HEK293 (cell line): ENCODE measurements around the gene ALDH7A1.

Experiments
- AEBP2 ChIP-seq: fragments of 450-650 bp; formaldehyde crosslinking; IDR thresholded peaks from 2 replicates; pipeline ENCODE4 v1.5.1; 2016; ENCODE audit warnings: missing biosample characterization, missing genetic modification characterization, borderline replicate concordance
- BCL11A ChIP-seq: fragments of 450-650 bp; formaldehyde crosslinking; IDR thresholded peaks from 2 replicates; pipeline ENCODE4 v1.5.1; 2016; ENCODE audit warnings: low read depth, missing biosample characterization, missing genetic modification characterization
- GLI4 ChIP-seq: fragments of 450-650 bp; formaldehyde crosslinking; IDR thresholded peaks from 2 replicates; pipeline ENCODE4 v1.5.1; 2016; ENCODE audit warnings: missing biosample characterization, missing genetic modification characterization
- IKZF3 ChIP-seq: fragments of 450-650 bp; IDR thresholded peaks from 2 replicates; pipeline ENCODE4 v1.5.0; 2018; ENCODE audit warnings: missing biosample characterization, mild to moderate bottlenecking, missing genetic modification characterization, moderate library complexity
- KLF7 ChIP-seq: fragments of 450-650 bp; formaldehyde crosslinking; IDR thresholded peaks from 2 replicates; pipeline ENCODE4 v1.5.1; 2016; ENCODE audit warnings: missing biosample characterization, missing genetic modification characterization, borderline replicate concordance
- PRDM1 ChIP-seq: fragments of 450-650 bp; formaldehyde crosslinking; IDR thresholded peaks from 2 replicates; pipeline ENCODE4; 2016; ENCODE audit warnings: missing biosample characterization, missing genetic modification characterization
- RBAK ChIP-seq: fragments of 450-650 bp; formaldehyde crosslinking; IDR thresholded peaks from 2 replicates; pipeline ENCODE4 v1.5.1; 2016; ENCODE audit warnings: missing biosample characterization, missing genetic modification characterization
- REPIN1 ChIP-seq: fragments of 450-650 bp; formaldehyde crosslinking; IDR thresholded peaks from 2 replicates; pipeline ENCODE4 v1.5.1; 2017; ENCODE audit warnings: missing biosample characterization, missing genetic modification characterization, low read depth
- YY2 ChIP-seq: fragments of 450-650 bp; formaldehyde crosslinking; IDR thresholded peaks from 2 replicates; pipeline ENCODE4 v1.5.1; 2016; ENCODE audit warnings: missing biosample characterization, missing genetic modification characterization
- ZBTB7A ChIP-seq: fragments of 450-650 bp; formaldehyde crosslinking; IDR thresholded peaks from 2 replicates; pipeline ENCODE4 v1.5.1; 2016; ENCODE audit warnings: low read depth, missing biosample characterization, missing genetic modification characterization
- ZIC2 ChIP-seq: fragments of 450-650 bp; formaldehyde crosslinking; IDR thresholded peaks from 2 replicates; pipeline ENCODE4 v1.5.1; 2016; ENCODE audit warnings: missing biosample characterization, missing genetic modification characterization
- ZNF146 ChIP-seq: fragments of 450-650 bp; formaldehyde crosslinking; IDR thresholded peaks from 2 replicates; pipeline ENCODE4 v1.5.1; 2016; ENCODE audit warnings: missing biosample characterization, missing genetic modification characterization
- ZNF16 ChIP-seq: fragments of 450-650 bp; formaldehyde crosslinking; IDR thresholded peaks from 2 replicates; pipeline ENCODE4 v1.5.1; 2016; ENCODE audit warnings: low read depth, missing biosample characterization, missing genetic modification characterization
- ZNF175 ChIP-seq: fragments of 450-650 bp; formaldehyde crosslinking; IDR thresholded peaks from 2 replicates; pipeline ENCODE4 v1.5.1; 2016; ENCODE audit warnings: missing biosample characterization, missing genetic modification characterization
- ZNF18 ChIP-seq: fragments of 450-650 bp; formaldehyde crosslinking; IDR thresholded peaks from 2 replicates; pipeline ENCODE4 v1.5.1; 2016; ENCODE audit warnings: missing biosample characterization, missing genetic modification characterization
- ZNF37A ChIP-seq: fragments of 450-650 bp; IDR thresholded peaks from 2 replicates; pipeline ENCODE4 v1.5.1; 2018; ENCODE audit warnings: missing biosample characterization, missing genetic modification characterization
- ZNF416 ChIP-seq: fragments of 450-650 bp; formaldehyde crosslinking; IDR thresholded peaks from 2 replicates; pipeline ENCODE4 v1.5.1; 2016; ENCODE audit warnings: missing biosample characterization, missing genetic modification characterization
- ZNF426 ChIP-seq: fragments of 450-650 bp; formaldehyde crosslinking; IDR thresholded peaks from 2 replicates; pipeline ENCODE4 v1.5.1; 2017; ENCODE audit warnings: missing biosample characterization, missing genetic modification characterization, mild to moderate bottlenecking, inconsistent platforms, moderate library complexity
- ZNF433 ChIP-seq: fragments of 450-650 bp; formaldehyde crosslinking; IDR thresholded peaks from 2 replicates; pipeline ENCODE4 v1.5.1; 2016; ENCODE audit warnings: missing biosample characterization, missing genetic modification characterization, low read depth
- ZNF48 ChIP-seq: fragments of 450-650 bp; formaldehyde crosslinking; IDR thresholded peaks from 2 replicates; pipeline ENCODE4 v1.5.1; 2016; ENCODE audit warnings: missing biosample characterization, missing genetic modification characterization
- ZNF514 ChIP-seq: fragments of 450-650 bp; formaldehyde crosslinking; IDR thresholded peaks from 2 replicates; pipeline ENCODE4 v1.5.1; 2016; ENCODE audit warnings: missing biosample characterization, missing genetic modification characterization
- ZNF558 ChIP-seq: fragments of 450-650 bp; formaldehyde crosslinking; IDR thresholded peaks from 2 replicates; pipeline ENCODE4 v1.5.1; 2016; ENCODE audit warnings: missing biosample characterization, missing genetic modification characterization
- ZNF560 ChIP-seq: fragments of 450-650 bp; formaldehyde crosslinking; IDR thresholded peaks from 2 replicates; pipeline ENCODE4 v1.5.1; 2017; ENCODE audit warnings: missing biosample characterization, missing genetic modification characterization, borderline replicate concordance
- ZNF610 ChIP-seq: fragments of 450-650 bp; formaldehyde crosslinking; IDR thresholded peaks from 2 replicates; pipeline ENCODE4 v1.5.1; 2016; ENCODE audit warnings: missing biosample characterization, missing genetic modification characterization, borderline replicate concordance
- ZNF621 ChIP-seq: fragments of 450-650 bp; formaldehyde crosslinking; IDR thresholded peaks from 2 replicates; pipeline ENCODE4 v1.5.1; 2017; ENCODE audit warnings: missing biosample characterization, missing genetic modification characterization
- ZNF624 ChIP-seq: fragments of 450-650 bp; formaldehyde crosslinking; IDR thresholded peaks from 2 replicates; pipeline ENCODE4 v1.5.1; 2017; ENCODE audit warnings: missing biosample characterization, missing genetic modification characterization
- ZNF629 ChIP-seq: fragments of 450-650 bp; formaldehyde crosslinking; IDR thresholded peaks from 2 replicates; pipeline ENCODE4 v1.5.1; 2017; ENCODE audit warnings: missing biosample characterization, missing genetic modification characterization
- ZNF654 ChIP-seq: fragments of 450-650 bp; formaldehyde crosslinking; IDR thresholded peaks from 2 replicates; pipeline ENCODE4 v1.5.1; 2016; ENCODE audit warnings: low read depth, missing biosample characterization, missing genetic modification characterization
- ZNF660 ChIP-seq: fragments of 450-650 bp; IDR thresholded peaks from 2 replicates; pipeline ENCODE4 v1.5.1; 2018; ENCODE audit warnings: missing biosample characterization, mild to moderate bottlenecking, missing genetic modification characterization
- ZNF664 ChIP-seq: fragments of 450-650 bp; formaldehyde crosslinking; IDR thresholded peaks from 2 replicates; pipeline ENCODE4 v1.5.1; 2016; ENCODE audit warnings: missing biosample characterization, missing genetic modification characterization
- ZNF76 ChIP-seq: fragments of 450-650 bp; formaldehyde crosslinking; IDR thresholded peaks from 2 replicates; pipeline ENCODE4; 2016; ENCODE audit warnings: low read depth, missing biosample characterization, missing genetic modification characterization, borderline replicate concordance
- ZNF768 ChIP-seq: fragments of 450-650 bp; formaldehyde crosslinking; IDR thresholded peaks from 2 replicates; pipeline ENCODE4 v1.5.1; 2018; ENCODE audit warnings: missing biosample characterization, mild to moderate bottlenecking, missing genetic modification characterization
- ZSCAN16 ChIP-seq: fragments of 450-650 bp; formaldehyde crosslinking; IDR thresholded peaks from 2 replicates; pipeline ENCODE4 v1.5.1; 2016; ENCODE audit warnings: missing biosample characterization, missing genetic modification characterization
- TF ChIP-seq, protein P1 (sequence below): fragments of 450-650 bp; IDR thresholded peaks from 2 replicates; pipeline ENCODE4 v1.5.1; 2018; ENCODE audit warnings: missing biosample characterization, mild to moderate bottlenecking, missing genetic modification characterization
- TF ChIP-seq, protein P2 (sequence below): fragments of 450-650 bp; formaldehyde crosslinking; IDR thresholded peaks from 2 replicates; pipeline ENCODE4 v1.5.1; 2016; ENCODE audit warnings: missing biosample characterization, missing genetic modification characterization
- TF ChIP-seq, protein P3 (sequence below): fragments of 450-650 bp; formaldehyde crosslinking; optimal IDR thresholded peaks from 2 replicates; pipeline ENCODE3; 2016; ENCODE audit warnings: missing biosample characterization, mild to moderate bottlenecking, missing genetic modification characterization

ALDH7A1 gene

DNA sequence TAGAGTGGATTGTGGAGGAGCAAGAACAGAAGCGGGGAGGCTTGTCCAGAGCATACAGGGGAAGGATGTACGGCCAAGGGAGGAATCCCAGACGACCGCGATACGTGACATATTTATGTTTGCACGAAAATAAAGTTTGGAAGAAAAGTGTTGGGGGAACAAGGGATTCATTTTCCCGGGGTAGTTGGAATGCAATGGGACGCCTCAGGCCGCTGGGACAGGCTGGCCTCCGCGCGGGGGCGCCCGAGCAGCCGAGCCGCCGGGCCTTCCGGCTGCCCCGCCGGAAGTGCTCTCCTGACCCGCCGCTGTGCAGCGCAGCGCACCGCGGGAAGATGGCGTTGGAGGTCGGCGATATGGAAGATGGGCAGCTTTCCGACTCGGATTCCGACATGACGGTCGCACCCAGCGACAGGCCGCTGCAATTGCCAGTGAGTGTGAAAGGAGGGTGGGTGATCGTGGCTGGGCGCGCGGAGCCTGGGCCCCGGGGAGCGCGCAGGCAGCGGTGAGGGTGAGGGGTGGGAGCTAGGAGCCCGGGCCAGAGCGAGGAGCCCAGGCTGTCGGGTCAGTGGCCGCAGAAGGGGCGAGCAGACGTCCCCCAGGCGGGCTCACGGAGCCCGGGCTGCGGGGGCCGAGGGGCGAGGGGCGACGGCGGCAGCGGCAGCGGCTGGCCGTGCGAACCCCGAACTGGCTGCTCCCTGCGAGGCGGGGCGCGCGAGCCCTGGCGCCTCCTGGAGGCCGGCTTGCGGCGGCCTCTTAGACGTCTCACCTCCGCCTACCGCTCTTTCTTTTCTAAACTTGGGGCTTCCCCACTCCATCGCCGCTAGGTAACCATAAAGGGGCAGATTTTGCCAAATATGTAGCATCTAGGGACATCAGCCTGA, 5.9 kb upstream of the ALDH7A1 start, which contains the start of gene PHAX (continued):
- no peak for TF ChIP-seq ZNF16 (tag by site-specific recombination)
- no peak for TF ChIP-seq ZNF18 (tag by site-specific recombination)
- TF ChIP-seq REPIN1 (tag by site-specific recombination) = no peak
- no peak for TF ChIP-seq ZNF558 (tag by site-specific recombination)
- no peak for TF ChIP-seq ZNF416 (tag by site-specific recombination)
- TF ChIP-seq ZNF426 (tag by site-specific recombination) = no peak
- TF ChIP-seq RBAK (tag by site-specific recombination) = no peak
- no peak for TF ChIP-seq ZNF560 (tag by site-specific recombination)
- TF ChIP-seq ZIC2 (tag by site-specific recombination) = peak; percentile 67
- TF ChIP-seq ZNF629 (tag by site-specific recombination) = peak; percentile 71
- TF ChIP-seq ZNF664 (tag by site-specific recombination) = no peak
- TF ChIP-seq ZNF660 (tag by site-specific recombination) = 0 out of 2 replicates have a peak, but pooled peaks have one; percentile 24
- TF ChIP-seq AEBP2 (tag by site-specific recombination) = no peak
- TF ChIP-seq IKZF3 (tag by site-specific recombination) = peak; percentile 94
- TF ChIP-seq ZNF514 (tag by site-specific recombination) = no peak
- no peak for TF ChIP-seq ZNF624 (tag by site-specific recombination)
- peak; percentile 94 for TF ChIP-seq YY2
- no peak for TF ChIP-seq ZNF175 (tag by site-specific recombination)
- TF ChIP-seq, protein P1, sequence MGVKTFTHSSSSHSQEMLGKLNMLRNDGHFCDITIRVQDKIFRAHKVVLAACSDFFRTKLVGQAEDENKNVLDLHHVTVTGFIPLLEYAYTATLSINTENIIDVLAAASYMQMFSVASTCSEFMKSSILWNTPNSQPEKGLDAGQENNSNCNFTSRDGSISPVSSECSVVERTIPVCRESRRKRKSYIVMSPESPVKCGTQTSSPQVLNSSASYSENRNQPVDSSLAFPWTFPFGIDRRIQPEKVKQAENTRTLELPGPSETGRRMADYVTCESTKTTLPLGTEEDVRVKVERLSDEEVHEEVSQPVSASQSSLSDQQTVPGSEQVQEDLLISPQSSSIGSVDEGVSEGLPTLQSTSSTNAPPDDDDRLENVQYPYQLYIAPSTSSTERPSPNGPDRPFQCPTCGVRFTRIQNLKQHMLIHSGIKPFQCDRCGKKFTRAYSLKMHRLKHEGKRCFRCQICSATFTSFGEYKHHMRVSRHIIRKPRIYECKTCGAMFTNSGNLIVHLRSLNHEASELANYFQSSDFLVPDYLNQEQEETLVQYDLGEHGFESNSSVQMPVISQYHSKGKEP = peak; percentile 57; the same call in 1 of the 2 replicates
- TF ChIP-seq, protein P2, sequence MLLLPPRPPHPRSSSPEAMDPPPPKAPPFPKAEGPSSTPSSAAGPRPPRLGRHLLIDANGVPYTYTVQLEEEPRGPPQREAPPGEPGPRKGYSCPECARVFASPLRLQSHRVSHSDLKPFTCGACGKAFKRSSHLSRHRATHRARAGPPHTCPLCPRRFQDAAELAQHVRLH (tag by site-specific recombination) = 0 out of 2 replicates have a peak, but pooled peaks have one; percentile 27
- TF ChIP-seq ZNF48 (tag by site-specific recombination) = no peak
- TF ChIP-seq KLF7 = peak; percentile 6; the same call in 1 of the 2 replicates
- TF ChIP-seq, protein P3, sequence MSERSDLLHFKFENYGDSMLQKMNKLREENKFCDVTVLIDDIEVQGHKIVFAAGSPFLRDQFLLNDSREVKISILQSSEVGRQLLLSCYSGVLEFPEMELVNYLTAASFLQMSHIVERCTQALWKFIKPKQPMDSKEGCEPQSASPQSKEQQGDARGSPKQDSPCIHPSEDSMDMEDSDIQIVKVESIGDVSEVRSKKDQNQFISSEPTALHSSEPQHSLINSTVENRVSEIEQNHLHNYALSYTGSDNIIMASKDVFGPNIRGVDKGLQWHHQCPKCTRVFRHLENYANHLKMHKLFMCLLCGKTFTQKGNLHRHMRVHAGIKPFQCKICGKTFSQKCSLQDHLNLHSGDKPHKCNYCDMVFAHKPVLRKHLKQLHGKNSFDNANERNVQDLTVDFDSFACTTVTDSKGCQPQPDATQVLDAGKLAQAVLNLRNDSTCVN (tag by site-specific recombination) = peak; percentile 75
- no peak for TF ChIP-seq BCL11A
- 0 out of 2 replicates have a peak, but pooled peaks have one; percentile 57 for TF ChIP-seq ZNF610
- TF ChIP-seq GLI4 = no peak
- no peak for TF ChIP-seq ZNF654 (tag by site-specific recombination)
- TF ChIP-seq ZNF76 = peak; percentile 94
- TF ChIP-seq ZNF146 (tag by site-specific recombination) = no peak
- no peak; the same call in 1 of the 2 replicates for TF ChIP-seq ZNF768 (tag by site-specific recombination)
- no peak for TF ChIP-seq PRDM1 (tag by site-specific recombination)
- TF ChIP-seq ZNF37A (tag by site-specific recombination) = no peak
- peak; percentile 39; the same call in 1 of the 2 replicates for TF ChIP-seq ZSCAN16
- no peak for TF ChIP-seq ZNF621 (tag by site-specific recombination)
- TF ChIP-seq ZNF433 (tag by site-specific recombination) = no peak
- no peak for TF ChIP-seq ZBTB7A (tag by site-specific recombination)
